ENCODE measurements around the gene GPX1. TPM values are rescaled to one million over a fixed set of nuclear protein-coding genes. Genes with fewer than 3 reads are reported as not detected.
A peak's percentile ranks its signal among the peaks of the same experiment; 100 is the strongest.
"Not testable (repeated sequence)": the region's sequence is repeated elsewhere in the genome, so short reads cannot be mapped to it uniquely, and the experiment has no call there.

GPX1 gene
- total and polyA plus RNA-seq, 5 experiments from 2014 or later = 73.6 to 249 (median 149) TPM

GRCh38 chr3:49333916-49334633 lies 24.1 kb downstream of the GPX1 start:
- Mint-ChIP-seq H3K4me3 (peak overlapping the region in 2 of 10 donors; percentile 5 to 7), H3K27ac (peak overlapping the region; percentile 80 to 97 (median 92)), H3K4me1 (peaks cover 18 to 46% (median 33%) of the 10 kb centered on the region in 4 donors), H3K27me3 (no peaks in the 10 kb centered on the region), H3K9me3 (no peaks in the 10 kb centered on the region), H3K36me3 (peaks cover 0 to 78% (median 9%) of the 10 kb centered on the region in 3 donors)
- POLR2A ChIA-PET = interaction anchor here (1.0 kb wide), 1 partner anchor 12 kb away, joined by 3 read pairs; no protein-coding TSS in a partner anchor
- ATAC-seq (no peak), DNase-seq (no peak)

GRCh38 chr3:49333091-49333490 lies 25.1 kb downstream of the GPX1 start:
- Mint-ChIP-seq H3K9me3 (no peaks in the 10 kb centered on the region), H3K27ac (peak overlapping the region; percentile 80 to 97 (median 92)), H3K36me3 (peaks cover 0 to 82% (median 9%) of the 10 kb centered on the region in 3 donors), H3K4me3 (peak overlapping the region in 6 of 10 donors; percentile 22 to 54 (median 48)), H3K27me3 (no peaks in the 10 kb centered on the region), H3K4me1 (peaks cover 11 to 42% (median 24%) of the 10 kb centered on the region in 4 donors)
- DNase-seq = peak in 5 of 10 donors; percentile 14 to 52 (median 30)
- POLR2A ChIA-PET = no interaction called here
- ATAC-seq = peak; percentile 83 to 89

GRCh38 chr3:49329186-49329585 lies 29.0 kb downstream of the GPX1 start:
- no peak for ATAC-seq
- POLR2A ChIA-PET = no interaction called here
- H3K9me3 Mint-ChIP-seq = no peaks in the 10 kb centered on the region
- peaks cover 12 to 40% (median 19%) of the 10 kb centered on the region in 4 donors for H3K4me1 Mint-ChIP-seq
- peaks cover 0 to 90% (median 28%) of the 10 kb centered on the region in 3 donors for H3K36me3 Mint-ChIP-seq
- no peak overlapping the region for H3K4me3 Mint-ChIP-seq
- H3K27ac Mint-ChIP-seq = peak overlapping the region in 1 of 10 donors; percentile 2
- DNase-seq = no peak
- H3K27me3 Mint-ChIP-seq = no peaks in the 10 kb centered on the region

- ATAC-seq, H3K27ac Mint-ChIP-seq, H3K4me3 Mint-ChIP-seq, DNase-seq, H3K27me3 Mint-ChIP-seq, H3K9me3 Mint-ChIP-seq, POLR2A ChIA-PET: not testable (repeated sequence)
- peaks cover 13 to 40% (median 14%) of the 10 kb centered on the region in 4 donors for H3K4me1 Mint-ChIP-seq
- H3K36me3 Mint-ChIP-seq = peaks cover 0 to 90% (median 32%) of the 10 kb centered on the region in 3 donors
These were observed 29.8 kb downstream of the GPX1 start for GRCh38 chr3:49328350-49328749.

- DNase-seq (no peak), ATAC-seq (no peak)
- peak overlapping the region in 1 of 10 donors; percentile 9 for H3K27ac Mint-ChIP-seq
- H3K27me3 Mint-ChIP-seq = no peaks in the 10 kb centered on the region
- H3K4me1 Mint-ChIP-seq = peaks cover 5 to 33% (median 8%) of the 10 kb centered on the region in 4 donors
- H3K9me3 Mint-ChIP-seq = no peaks in the 10 kb centered on the region
- peaks cover 0 to 88% (median 29%) of the 10 kb centered on the region in 3 donors for H3K36me3 Mint-ChIP-seq
- POLR2A ChIA-PET = no interaction called here
- H3K4me3 Mint-ChIP-seq = no peak overlapping the region
These were observed 30.7 kb downstream of the GPX1 start for GRCh38 chr3:49327485-49327884.

GRCh38 chr3:49324768-49325167 lies 33.4 kb downstream of the GPX1 start:
- H3K4me3 Mint-ChIP-seq = no peak overlapping the region
- H3K4me1 Mint-ChIP-seq = peaks cover 0 to 27% (median 9%) of the 10 kb centered on the region in 4 donors
- H3K9me3 Mint-ChIP-seq = no peaks in the 10 kb centered on the region
- H3K36me3 Mint-ChIP-seq = peaks cover 0 to 93% (median 34%) of the 10 kb centered on the region in 3 donors
- POLR2A ChIA-PET = interaction anchor here (0.5 to 1.2 kb wide), 4 partner anchors 15 to 405 kb away, joined by 3 to 5 read pairs (median 3); partner anchors contain the start of gene USP4
- no peak for DNase-seq
- ATAC-seq = no peak
- no peaks in the 10 kb centered on the region for H3K27me3 Mint-ChIP-seq
- H3K27ac Mint-ChIP-seq = peak overlapping the region in 1 of 10 donors; percentile 10

GRCh38 chr3:49316696-49317457 lies 41.3 kb downstream of the GPX1 start:
- Mint-ChIP-seq H3K27ac (peak overlapping the region in 2 of 10 donors; percentile 48 to 51), H3K4me3 (no peak overlapping the region), H3K9me3 (no peaks in the 10 kb centered on the region), H3K4me1 (peaks cover 0 to 3% (median 1%) of the 10 kb centered on the region in 4 donors), H3K27me3 (no peaks in the 10 kb centered on the region), H3K36me3 (peaks cover 0 to 78% (median 9%) of the 10 kb centered on the region in 3 donors)
- no peak for ATAC-seq
- POLR2A ChIA-PET = interaction anchor here (0.7 kb wide), 2 partner anchors 25 to 709 kb away, joined by 4 read pairs; no protein-coding TSS in a partner anchor
- DNase-seq = no peak

GRCh38 chr3:49313896-49314688 lies 44.1 kb downstream of the GPX1 start:
- no peaks in the 10 kb centered on the region for H3K9me3 Mint-ChIP-seq
- no peak for DNase-seq
- H3K36me3 Mint-ChIP-seq = peaks cover 1 to 73% (median 9%) of the 10 kb centered on the region in 3 donors
- no peak overlapping the region for H3K4me3 Mint-ChIP-seq
- peak overlapping the region in 3 of 10 donors; percentile 13 to 72 (median 63) for H3K27ac Mint-ChIP-seq
- ATAC-seq = no peak
- POLR2A ChIA-PET = no interaction called here
- peaks cover 0 to 4% (median 2%) of the 10 kb centered on the region in 4 donors for H3K4me1 Mint-ChIP-seq
- no peaks in the 10 kb centered on the region for H3K27me3 Mint-ChIP-seq

GRCh38 chr3:49311283-49311682 lies 46.9 kb downstream of the GPX1 start:
- peak overlapping the region in 4 of 10 donors; percentile 14 to 58 (median 46) for H3K27ac Mint-ChIP-seq
- peaks cover 4 to 76% (median 5%) of the 10 kb centered on the region in 3 donors for H3K36me3 Mint-ChIP-seq
- ATAC-seq (no peak), DNase-seq (no peak)
- H3K27me3 Mint-ChIP-seq = no peaks in the 10 kb centered on the region
- H3K4me1 Mint-ChIP-seq = peaks cover 0 to 4% (median 2%) of the 10 kb centered on the region in 4 donors
- H3K4me3 Mint-ChIP-seq = no peak overlapping the region
- POLR2A ChIA-PET = no interaction called here
- H3K9me3 Mint-ChIP-seq = no peaks in the 10 kb centered on the region

GRCh38 chr3:49310677-49311076 lies 47.5 kb downstream of the GPX1 start:
- no peak overlapping the region for H3K4me3 Mint-ChIP-seq
- DNase-seq (no peak), ATAC-seq (no peak)
- POLR2A ChIA-PET = no interaction called here
- H3K27me3 Mint-ChIP-seq = no peaks in the 10 kb centered on the region
- H3K9me3 Mint-ChIP-seq = no peaks in the 10 kb centered on the region
- H3K27ac Mint-ChIP-seq = peak overlapping the region in 3 of 10 donors; percentile 26 to 48 (median 41)
- peaks cover 0 to 4% (median 2%) of the 10 kb centered on the region in 4 donors for H3K4me1 Mint-ChIP-seq
- peaks cover 4 to 77% (median 5%) of the 10 kb centered on the region in 3 donors for H3K36me3 Mint-ChIP-seq
